GM12872 (cell line): ENCODE measurements around the gene TRMO.
A peak's percentile ranks its signal among the peaks of the same experiment; 100 is the strongest.

ENCODE experiments used
- TF ChIP-seq, protein P1 (sequence below): IDR thresholded peaks from 3 replicates; pipeline ENCODE4 v1.5.1; 2011; ENCODE audit warnings: low read depth, mild to moderate bottlenecking, low read length, moderate library complexity; ENCODE audit not compliant: insufficient read depth

The TRMO gene

DNA sequence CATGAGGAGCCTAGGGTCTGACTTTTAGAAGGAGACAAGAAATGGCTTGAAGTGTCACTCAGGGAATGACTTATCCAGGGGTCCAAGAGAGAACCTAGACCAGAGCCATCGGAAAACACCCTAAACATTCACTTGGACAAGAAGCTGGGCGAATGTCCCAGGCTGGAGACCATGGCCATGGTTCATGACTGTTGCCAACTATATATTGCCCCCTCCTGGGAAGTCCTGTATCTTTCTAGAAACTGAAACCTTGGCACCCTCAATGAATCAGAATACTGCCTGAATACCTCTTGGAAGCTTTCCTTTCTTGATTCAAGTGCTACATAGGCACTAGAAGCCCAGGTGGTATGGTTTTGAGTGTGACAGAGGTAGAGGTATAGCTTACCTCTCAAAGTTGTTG lies 29.9 kb downstream of the TRMO start:
- TF ChIP-seq, protein P1, sequence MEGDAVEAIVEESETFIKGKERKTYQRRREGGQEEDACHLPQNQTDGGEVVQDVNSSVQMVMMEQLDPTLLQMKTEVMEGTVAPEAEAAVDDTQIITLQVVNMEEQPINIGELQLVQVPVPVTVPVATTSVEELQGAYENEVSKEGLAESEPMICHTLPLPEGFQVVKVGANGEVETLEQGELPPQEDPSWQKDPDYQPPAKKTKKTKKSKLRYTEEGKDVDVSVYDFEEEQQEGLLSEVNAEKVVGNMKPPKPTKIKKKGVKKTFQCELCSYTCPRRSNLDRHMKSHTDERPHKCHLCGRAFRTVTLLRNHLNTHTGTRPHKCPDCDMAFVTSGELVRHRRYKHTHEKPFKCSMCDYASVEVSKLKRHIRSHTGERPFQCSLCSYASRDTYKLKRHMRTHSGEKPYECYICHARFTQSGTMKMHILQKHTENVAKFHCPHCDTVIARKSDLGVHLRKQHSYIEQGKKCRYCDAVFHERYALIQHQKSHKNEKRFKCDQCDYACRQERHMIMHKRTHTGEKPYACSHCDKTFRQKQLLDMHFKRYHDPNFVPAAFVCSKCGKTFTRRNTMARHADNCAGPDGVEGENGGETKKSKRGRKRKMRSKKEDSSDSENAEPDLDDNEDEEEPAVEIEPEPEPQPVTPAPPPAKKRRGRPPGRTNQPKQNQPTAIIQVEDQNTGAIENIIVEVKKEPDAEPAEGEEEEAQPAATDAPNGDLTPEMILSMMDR, result no peak

DNA sequence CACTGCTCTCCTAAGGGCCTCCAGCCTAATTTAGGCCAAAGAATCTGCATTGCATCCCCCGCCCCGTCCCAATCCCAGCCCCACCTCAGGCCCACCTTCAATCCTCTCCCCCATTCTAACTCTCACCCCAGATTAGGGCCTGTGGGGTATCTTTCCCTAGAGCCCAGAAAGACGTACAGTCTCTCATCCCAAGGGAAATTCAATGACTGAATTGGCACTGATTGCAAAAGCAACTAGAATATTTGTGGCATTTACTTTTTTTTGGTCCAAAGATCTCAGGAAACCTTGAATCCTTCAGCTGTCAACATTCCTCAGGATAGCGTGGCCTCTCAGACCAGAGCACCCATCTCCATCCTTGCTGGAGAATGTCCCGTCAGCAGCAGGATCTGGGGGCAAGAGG lies 30.6 kb downstream of the TRMO start:
- TF ChIP-seq, protein P1, result no peak

DNA sequence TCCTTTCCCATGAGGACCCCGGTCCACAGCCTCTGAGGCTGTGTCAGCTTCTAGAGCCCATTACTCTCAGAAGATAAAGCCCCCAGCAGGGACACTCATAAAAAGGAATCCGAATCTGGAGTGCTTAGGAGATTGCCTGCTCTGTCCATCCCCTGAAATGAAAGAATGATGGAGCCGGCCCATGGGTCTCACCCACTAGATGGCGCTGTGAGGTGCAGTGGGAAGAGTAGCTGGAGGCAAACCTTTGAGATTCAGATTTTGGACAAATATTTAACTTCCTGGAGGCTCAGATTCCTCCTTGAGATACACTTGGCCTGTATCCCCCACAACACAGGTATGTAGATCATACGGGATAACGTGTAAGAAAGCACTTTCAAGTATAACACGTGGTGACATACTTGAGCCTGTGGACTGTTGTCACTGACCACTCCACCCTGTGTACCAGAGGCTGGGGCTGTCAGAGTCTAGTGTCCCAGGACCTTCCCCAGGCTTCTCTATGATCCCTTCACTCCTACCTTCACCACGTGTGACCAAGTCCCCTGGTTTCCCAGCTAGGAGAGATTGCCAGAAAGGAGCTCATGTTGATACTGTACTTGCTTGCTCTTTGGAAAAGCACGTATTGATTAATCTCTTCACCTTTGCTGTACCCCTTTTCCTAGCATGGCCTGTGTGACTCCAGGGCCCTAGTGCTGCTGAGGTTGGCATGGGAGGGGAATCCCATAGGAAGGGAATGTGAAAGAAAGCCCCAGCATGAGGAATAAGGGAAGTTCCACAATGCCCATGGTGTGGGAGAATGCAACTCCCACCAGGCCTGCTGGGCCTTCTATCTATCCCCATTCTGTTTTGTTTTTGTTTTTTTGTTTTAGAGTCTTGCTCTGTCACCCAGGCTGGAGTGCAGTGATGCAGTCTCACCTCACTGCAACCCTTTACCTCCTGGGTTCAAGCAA lies 32.1 kb downstream of the TRMO start:
- TF ChIP-seq, protein P1, result peak; percentile 82

- TF ChIP-seq, protein P1, result no peak
These were observed 42.0 kb downstream of the TRMO start for GRCh38 chr9:97880336-97880735.

GRCh38 chr9:97876061-97876460 lies 46.2 kb downstream of the TRMO start:
- TF ChIP-seq, protein P1, result no peak

DNA sequence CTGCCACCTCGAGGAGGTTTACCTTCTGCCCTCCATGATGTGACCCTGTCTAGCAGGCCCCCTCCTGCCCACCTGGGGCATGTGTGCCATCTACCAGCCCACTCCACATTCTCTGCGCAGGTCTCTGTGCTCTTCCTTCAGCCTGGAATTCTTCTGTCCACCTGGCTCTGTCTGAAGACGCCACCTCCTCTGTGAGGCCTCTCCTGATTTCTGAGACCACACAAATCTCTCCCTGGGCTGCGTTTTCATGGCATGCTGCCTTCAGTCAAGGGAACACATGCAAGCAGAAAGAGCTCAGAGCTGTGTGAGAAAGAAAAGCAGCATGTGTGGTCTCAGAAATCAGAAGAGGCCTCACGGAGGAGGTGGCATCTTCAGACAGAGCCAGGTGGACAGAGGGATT lies 47.2 kb downstream of the TRMO start:
- TF ChIP-seq, protein P1, result no peak

DNA sequence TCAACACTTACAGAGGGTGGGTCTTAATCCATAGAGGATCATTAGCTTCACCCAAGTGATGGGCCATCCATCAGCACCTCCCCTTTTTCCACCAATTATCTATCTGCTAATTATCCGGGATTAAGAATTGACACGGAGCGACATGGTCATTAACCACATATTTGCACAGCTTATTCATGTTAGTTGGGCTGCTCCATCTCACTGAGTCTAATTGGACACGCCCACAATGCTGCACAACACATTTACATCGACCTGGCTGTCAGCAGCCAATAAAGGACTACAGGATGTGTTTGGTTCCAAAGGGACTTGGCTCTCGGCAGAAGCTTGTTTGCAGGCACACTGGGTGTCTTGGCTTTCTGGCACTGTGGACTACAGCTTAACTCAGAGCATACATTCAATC lies 47.7 kb downstream of the TRMO start:
- TF ChIP-seq, protein P1, result no peak
